Astrocyte (in vitro differentiated cells and primary cell): Measurements from ENCODE around the gene MEGF11. TPM values are rescaled to one million over a fixed set of nuclear protein-coding genes. Genes with fewer than 3 reads are reported as not detected.

Experiments used
- DNase-seq: peaks from one replicate; pipeline ENCODE4 v3.0.0-alpha.2; 2010; ENCODE audit warnings: low read depth
- FAIRE-seq: peaks from 2 replicates; lab custom pipeline; 2011; peaks lifted over from hg19 to GRCh38; lab: Jason Lieb, UNC
- H2AFZ ChIP-seq: 2 replicates; pipeline ENCODE4 v1.6.0; 2012; ENCODE audit warnings: low read depth, low read length, inconsistent platforms
- H3K27ac ChIP-seq: 2 replicates; pipeline ENCODE4 v1.5.1; 2011; ENCODE audit warnings: low read depth, low read length, inconsistent platforms
- H3K27me3 ChIP-seq: 2 replicates; pipeline ENCODE4 v1.6.0; 2011; ENCODE audit warnings: low read length, inconsistent platforms; ENCODE audit not compliant: insufficient read depth
- H3K36me3 ChIP-seq: 2 replicates; pipeline ENCODE4 v1.5.1; 2011; ENCODE audit warnings: low read length, inconsistent platforms; ENCODE audit not compliant: insufficient read depth
- H3K4me1 ChIP-seq: 2 replicates; pipeline ENCODE4 v1.5.1; 2011; ENCODE audit warnings: low read length, inconsistent platforms; ENCODE audit not compliant: insufficient read depth
- H3K4me2 ChIP-seq: 2 replicates; pipeline ENCODE4 v1.6.0; 2012; ENCODE audit warnings: low read length, inconsistent platforms
- H3K4me3 ChIP-seq: 2 replicates; pipeline ENCODE4 v1.5.1; 2011; ENCODE audit warnings: low read depth, mild to moderate bottlenecking, low read length, inconsistent platforms; ENCODE audit not compliant: insufficient read depth
- H3K79me2 ChIP-seq: 2 replicates; pipeline ENCODE4 v1.6.0; 2012; ENCODE audit warnings: mild to moderate bottlenecking, low read length, inconsistent platforms; ENCODE audit not compliant: insufficient read depth
- H3K9ac ChIP-seq: 2 replicates; pipeline ENCODE4 v1.6.0; 2012; ENCODE audit warnings: mild to moderate bottlenecking, low read length, inconsistent platforms
- H3K9me3 ChIP-seq: 2 replicates; pipeline ENCODE4 v1.5.1; 2012; ENCODE audit warnings: low read depth, mild to moderate bottlenecking, low read length, inconsistent platforms; ENCODE audit not compliant: insufficient read depth
- H4K20me1 ChIP-seq: 2 replicates; pipeline ENCODE4 v1.6.0; 2012; ENCODE audit warnings: low read length, inconsistent platforms; ENCODE audit not compliant: insufficient read depth
- H3K27ac Mint-ChIP-seq: one replicate; pipeline ENCODE4 v1.8.0; 2021; ENCODE audit warnings: mild to moderate bottlenecking, mixed read lengths; ENCODE audit not compliant: unreplicated experiment
- H3K27me3 Mint-ChIP-seq: one replicate; pipeline ENCODE4 v1.8.0; 2021; ENCODE audit warnings: low read depth, mixed read lengths; ENCODE audit not compliant: unreplicated experiment
- H3K36me3 Mint-ChIP-seq: one replicate; pipeline ENCODE4 v1.8.0; 2021; ENCODE audit warnings: low read depth, mixed read lengths; ENCODE audit not compliant: unreplicated experiment
- H3K4me1 Mint-ChIP-seq: one replicate; pipeline ENCODE4 v1.8.0; 2021; ENCODE audit warnings: low read depth, mixed read lengths; ENCODE audit not compliant: unreplicated experiment
- H3K4me3 Mint-ChIP-seq: one replicate; pipeline ENCODE4 v1.8.0; 2021; ENCODE audit warnings: mild to moderate bottlenecking, moderate library complexity, mixed read lengths; ENCODE audit not compliant: unreplicated experiment
- H3K9me3 Mint-ChIP-seq: one replicate; pipeline ENCODE4 v1.8.0; 2021; ENCODE audit warnings: mild to moderate bottlenecking, mixed read lengths; ENCODE audit not compliant: unreplicated experiment
- CTCF ChIP-seq: IDR thresholded peaks from 2 replicates; pipeline ENCODE4 v1.5.1; 2011; ENCODE audit warnings: low read depth, mild to moderate bottlenecking, inconsistent platforms, low read length, moderate library complexity; ENCODE audit not compliant: insufficient read depth
- EZH2 ChIP-seq: IDR thresholded peaks from 2 replicates; pipeline ENCODE4 v1.6.1; 2012; ENCODE audit warnings: mild to moderate bottlenecking, low read length, inconsistent platforms; ENCODE audit not compliant: insufficient read depth
- total RNA-seq: library from RNA; stranded (reverse); gene quantifications from 2 replicates; pipeline ENCODE4 v1.2.1, GENCODE V29; 2021

The MEGF11 gene
- total RNA-seq, 1 donor from 2014 or later = 0.16 TPM

GRCh38 chr15:66131831-66132230 lies 121.7 kb downstream of the MEGF11 start:
- Histone ChIP-seq H3K27me3 (peaks cover 40% of the 10 kb centered on the region), H2AFZ (no peak overlapping the region), H3K4me2 (no peak overlapping the region), H3K9me3 (no peaks in the 10 kb centered on the region), H3K4me3 (no peak overlapping the region), H3K9ac (no peak overlapping the region), H3K79me2 (no peaks in the 10 kb centered on the region), H4K20me1 (no peaks in the 10 kb centered on the region), H3K36me3 (no peaks in the 10 kb centered on the region), H3K27ac (no peak overlapping the region), H3K4me1 (no peaks in the 10 kb centered on the region)
- Mint-ChIP-seq H3K9me3 (peaks cover 7% of the 10 kb centered on the region), H3K27me3 (peaks cover 83% of the 10 kb centered on the region), H3K36me3 (no peaks in the 10 kb centered on the region), H3K4me3 (no peak overlapping the region), H3K27ac (no peak overlapping the region), H3K4me1 (no peaks in the 10 kb centered on the region)
- TF ChIP-seq CTCF (no peak), EZH2 (no peak)
- FAIRE-seq (no peak), DNase-seq (no peak)

GRCh38 chr15:66131200-66131599 lies 122.3 kb downstream of the MEGF11 start:
- no peak overlapping the region for H3K27ac ChIP-seq
- H3K27ac Mint-ChIP-seq = no peak overlapping the region
- no peak overlapping the region for H3K9ac ChIP-seq
- no peaks in the 10 kb centered on the region for H3K4me1 Mint-ChIP-seq
- no peaks in the 10 kb centered on the region for H4K20me1 ChIP-seq
- H3K4me2 ChIP-seq = no peak overlapping the region
- H3K27me3 Mint-ChIP-seq = peaks cover 84% of the 10 kb centered on the region
- no peaks in the 10 kb centered on the region for H3K4me1 ChIP-seq
- FAIRE-seq (no peak), DNase-seq (no peak)
- H3K4me3 Mint-ChIP-seq = no peak overlapping the region
- no peak for TF ChIP-seq EZH2
- no peak for TF ChIP-seq CTCF
- no peaks in the 10 kb centered on the region for H3K9me3 ChIP-seq
- no peak overlapping the region for H3K4me3 ChIP-seq
- no peaks in the 10 kb centered on the region for H3K36me3 ChIP-seq
- peaks cover 7% of the 10 kb centered on the region for H3K9me3 Mint-ChIP-seq
- H2AFZ ChIP-seq = no peak overlapping the region
- H3K27me3 ChIP-seq = peaks cover 46% of the 10 kb centered on the region
- no peaks in the 10 kb centered on the region for H3K36me3 Mint-ChIP-seq
- no peaks in the 10 kb centered on the region for H3K79me2 ChIP-seq

- Mint-ChIP-seq H3K4me3 (no peak overlapping the region), H3K36me3 (no peaks in the 10 kb centered on the region), H3K27ac (no peak overlapping the region), H3K27me3 (peaks cover 84% of the 10 kb centered on the region), H3K9me3 (peaks cover 7% of the 10 kb centered on the region), H3K4me1 (no peaks in the 10 kb centered on the region)
- TF ChIP-seq CTCF (no peak), EZH2 (no peak)
- H3K27ac ChIP-seq = no peak overlapping the region
- no peaks in the 10 kb centered on the region for H3K79me2 ChIP-seq
- no peaks in the 10 kb centered on the region for H4K20me1 ChIP-seq
- no peak overlapping the region for H3K4me2 ChIP-seq
- H3K9me3 ChIP-seq = no peaks in the 10 kb centered on the region
- H3K27me3 ChIP-seq = peaks cover 48% of the 10 kb centered on the region
- no peak overlapping the region for H3K4me3 ChIP-seq
- no peak for FAIRE-seq
- H2AFZ ChIP-seq = no peak overlapping the region
- no peaks in the 10 kb centered on the region for H3K36me3 ChIP-seq
- DNase-seq = no peak
- no peak overlapping the region for H3K9ac ChIP-seq
- H3K4me1 ChIP-seq = no peaks in the 10 kb centered on the region
Observed at GRCh38 chr15:66130496-66131034, 123.0 kb downstream of the MEGF11 start.
